SKM-1 treated with dmso at 0.1 percent for 144 hours (cell line): ENCODE data around the gene RUFY2.
A peak's percentile ranks its signal among the peaks of the same experiment; 100 is the strongest.
"Not testable (repeated sequence)": the region's sequence is repeated elsewhere in the genome, so short reads cannot be mapped to it uniquely, and the experiment has no call there.

Experiments used
- DNase-seq: peaks from one replicate; lab custom pipeline; 2025; ENCODE audit not compliant: unreplicated experiment; lab: John Stamatoyannopoulos, UW

RUFY2 gene

DNA sequence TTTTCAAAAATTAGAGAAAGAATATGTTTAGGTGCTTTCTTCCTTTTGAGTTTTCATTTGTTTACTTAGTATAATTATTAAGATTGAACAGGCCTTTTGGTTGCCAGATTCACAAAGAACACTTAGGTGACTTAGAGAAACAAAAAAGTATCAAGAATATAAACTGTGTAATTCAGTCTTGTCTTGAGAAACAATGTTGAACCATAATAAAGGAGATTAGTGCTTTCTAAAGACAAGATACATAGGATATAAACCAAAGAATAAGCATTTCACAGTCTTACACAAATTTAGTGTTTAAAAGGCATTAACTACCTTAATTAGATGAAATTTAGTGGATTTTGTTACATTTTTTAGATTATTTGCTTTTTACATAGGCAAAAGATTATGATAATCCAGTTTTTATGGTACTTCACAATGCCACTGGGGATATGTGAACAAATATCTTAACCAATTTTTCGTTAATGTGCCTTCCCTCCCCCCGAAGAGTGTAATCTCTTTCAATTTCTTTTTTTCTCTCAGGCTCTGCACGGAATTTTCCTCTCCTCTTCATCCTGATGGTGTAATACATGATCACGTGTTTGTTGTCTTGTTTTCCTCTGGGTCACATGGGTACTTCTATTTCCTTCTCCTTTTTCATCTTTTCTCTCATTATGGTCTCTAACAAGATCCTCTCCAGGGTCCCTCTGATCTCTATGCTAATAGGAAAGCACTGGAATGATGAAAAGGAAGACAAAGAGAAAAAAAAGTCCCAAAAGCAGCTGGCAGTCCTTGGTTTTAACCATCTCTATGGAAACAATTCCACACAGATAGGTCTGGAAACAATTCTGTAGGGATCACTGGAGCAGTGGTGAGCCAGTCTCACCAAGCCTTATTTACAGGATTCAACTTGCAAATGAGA is 78.9 kb downstream of the RUFY2 start:
- peak; percentile 91 for DNase-seq

GRCh38 chr10:68324396-68324795 is 82.7 kb downstream of the RUFY2 start:
- DNase-seq = not testable (repeated sequence)

DNA sequence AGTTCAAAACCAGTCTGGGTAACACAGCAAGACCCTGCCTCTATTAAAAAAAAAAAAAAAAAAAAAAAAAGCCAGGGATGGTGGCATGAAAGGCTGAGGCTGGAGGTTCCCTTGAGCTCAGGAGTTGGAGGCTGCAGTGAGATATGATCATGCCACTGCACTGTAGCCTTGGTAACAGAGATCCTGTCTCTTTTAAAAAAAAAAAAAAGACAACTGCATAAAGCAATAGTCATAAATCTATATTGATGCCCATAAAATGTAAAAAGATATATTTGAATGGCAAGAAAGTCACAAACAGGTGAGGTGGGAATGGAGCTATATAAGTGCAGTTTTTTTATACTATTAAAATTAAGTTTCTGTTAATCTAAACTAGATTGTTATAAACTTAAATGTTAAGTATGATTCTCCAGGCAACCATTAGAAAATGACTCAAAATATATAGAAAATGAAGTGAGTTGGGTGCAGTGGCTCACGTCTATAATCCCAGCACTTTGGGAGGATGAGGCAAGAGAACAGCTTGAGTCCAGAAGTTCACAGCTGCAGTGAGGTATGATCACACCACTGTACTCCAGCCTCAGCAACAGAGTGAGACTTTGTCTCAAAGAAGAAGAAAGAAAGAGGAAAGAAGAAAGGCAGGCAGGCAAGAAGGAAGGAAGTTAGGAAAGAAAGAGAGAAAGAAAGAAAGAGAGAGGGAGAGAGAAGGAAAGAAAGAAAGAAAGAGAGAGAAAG is 88.6 kb downstream of the RUFY2 start:
- no peak for DNase-seq

DNA sequence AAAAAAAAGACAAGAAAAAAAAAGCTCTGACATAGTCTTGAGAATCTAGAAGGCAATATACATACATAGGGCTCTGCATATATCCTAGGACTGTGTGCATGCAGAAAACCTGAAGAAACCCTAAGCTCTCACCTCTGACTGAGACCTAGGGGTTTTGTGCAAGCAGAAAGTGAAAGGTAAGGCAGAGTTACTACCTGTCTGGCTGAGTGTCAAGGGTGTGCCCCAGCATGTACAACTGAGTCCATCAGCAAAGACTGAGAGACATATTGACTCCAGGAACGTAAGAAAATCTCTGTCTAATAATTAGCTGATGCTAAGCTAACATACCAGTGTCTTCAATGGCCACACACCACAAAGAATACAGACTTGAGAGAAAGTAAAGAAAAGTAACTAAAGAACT is 91.5 kb downstream of the RUFY2 start:
- DNase-seq = no peak

DNA sequence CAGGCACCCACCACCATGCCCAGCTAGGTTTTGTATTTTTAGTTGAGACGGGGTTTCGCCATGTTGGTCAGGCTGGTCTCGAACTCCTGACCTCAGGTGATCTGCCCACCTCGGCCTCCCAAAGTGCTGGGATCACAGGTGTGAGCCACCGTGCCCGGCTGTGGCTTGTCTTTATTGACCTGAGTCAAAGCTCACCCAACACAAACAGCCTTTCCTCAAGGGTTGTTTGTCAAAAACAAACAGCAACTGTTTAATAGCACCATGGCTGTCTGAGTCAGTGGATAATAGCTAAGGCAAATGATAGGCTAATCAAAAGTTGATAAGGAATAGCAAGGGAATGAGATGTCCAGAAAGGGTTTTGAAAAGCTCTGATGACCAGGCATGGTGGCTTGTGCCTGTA is 92.1 kb downstream of the RUFY2 start:
- not testable (repeated sequence) for DNase-seq

GRCh38 chr10:68310531-68310930 is 96.5 kb downstream of the RUFY2 start:
- DNase-seq = no peak

DNA sequence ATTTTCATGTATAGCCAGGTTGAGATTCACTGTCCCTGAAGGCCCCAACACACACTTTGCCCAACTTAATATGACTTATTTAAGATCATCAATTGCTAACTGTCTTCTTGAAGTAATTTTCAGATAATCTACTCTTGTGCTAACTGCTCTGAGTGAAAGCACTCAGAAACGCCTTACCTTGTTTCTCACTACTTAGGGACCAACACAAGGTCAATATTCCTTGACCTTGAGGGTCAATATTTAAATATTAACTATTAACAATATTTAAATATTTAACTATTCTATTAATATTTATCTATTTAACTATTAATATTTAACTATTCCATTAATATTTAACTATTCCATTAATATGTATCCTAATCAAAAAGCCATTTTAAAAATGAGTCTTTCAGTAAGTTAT is 101.2 kb downstream of the RUFY2 start:
- DNase-seq = no peak

DNA sequence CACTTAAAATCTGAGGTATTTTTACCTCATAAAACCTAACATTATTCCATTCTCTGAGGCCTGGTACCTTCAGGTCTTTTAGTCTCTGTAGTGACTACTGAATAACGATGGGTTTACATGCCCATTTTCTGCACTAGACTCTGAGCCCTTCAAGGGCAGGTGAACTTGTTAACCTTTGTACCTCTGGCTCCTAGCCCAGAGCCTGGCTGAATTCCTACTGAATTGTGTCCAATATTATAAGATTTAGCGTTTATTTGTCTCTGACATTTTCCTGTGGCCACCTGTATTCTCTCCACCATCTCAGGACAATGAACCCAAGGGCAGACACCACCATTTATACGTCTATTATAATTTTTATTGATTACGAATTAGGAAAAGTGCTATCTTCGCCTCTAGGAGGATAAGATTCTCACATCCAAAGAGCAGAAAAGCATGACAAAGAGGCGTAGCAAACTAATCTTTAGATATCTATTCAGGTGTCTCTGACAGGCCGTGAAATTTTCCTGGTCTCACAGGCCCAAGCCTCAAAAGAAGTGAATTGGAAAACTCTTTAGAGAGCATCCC is 103.1 kb downstream of the RUFY2 start:
- DNase-seq = no peak

GRCh38 chr10:68302871-68303270 is 104.2 kb downstream of the RUFY2 start:
- no peak for DNase-seq

GRCh38 chr10:68302503-68302823 is 104.6 kb downstream of the RUFY2 start:
- no peak for DNase-seq

DNA sequence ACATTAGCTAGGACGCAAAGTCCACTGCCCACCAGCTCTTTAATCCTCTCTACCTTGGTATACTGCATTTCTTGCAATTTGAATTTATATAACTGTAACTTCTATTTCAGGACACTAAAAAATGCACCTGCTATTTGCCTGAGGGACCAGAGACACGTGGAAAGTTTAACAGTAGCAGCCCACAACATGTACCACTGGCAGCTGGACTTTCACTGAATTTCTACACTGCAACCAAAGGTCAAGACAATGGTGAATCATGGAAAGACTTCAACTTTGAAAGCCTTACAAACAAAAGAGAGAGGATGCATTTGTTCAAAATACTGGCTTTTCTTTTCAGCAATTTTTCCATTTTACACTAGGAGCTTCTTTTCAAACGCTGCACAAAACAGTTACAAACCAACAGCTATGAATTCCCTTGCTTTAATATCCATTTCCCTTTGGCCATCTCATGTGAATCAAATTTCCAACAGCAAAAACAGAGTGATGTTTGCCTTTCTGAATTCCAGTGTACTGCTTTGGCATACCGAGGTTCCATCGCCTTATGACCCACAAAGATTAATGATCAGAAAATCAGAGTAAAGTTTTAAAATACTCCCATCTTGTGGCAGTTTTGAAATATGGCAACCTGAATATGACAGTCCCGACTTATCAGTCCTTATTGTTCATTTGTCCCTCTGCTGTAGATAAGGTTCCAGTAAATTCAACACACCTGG is 105.1 kb downstream of the RUFY2 start:
- DNase-seq = peak; percentile 42

DNA sequence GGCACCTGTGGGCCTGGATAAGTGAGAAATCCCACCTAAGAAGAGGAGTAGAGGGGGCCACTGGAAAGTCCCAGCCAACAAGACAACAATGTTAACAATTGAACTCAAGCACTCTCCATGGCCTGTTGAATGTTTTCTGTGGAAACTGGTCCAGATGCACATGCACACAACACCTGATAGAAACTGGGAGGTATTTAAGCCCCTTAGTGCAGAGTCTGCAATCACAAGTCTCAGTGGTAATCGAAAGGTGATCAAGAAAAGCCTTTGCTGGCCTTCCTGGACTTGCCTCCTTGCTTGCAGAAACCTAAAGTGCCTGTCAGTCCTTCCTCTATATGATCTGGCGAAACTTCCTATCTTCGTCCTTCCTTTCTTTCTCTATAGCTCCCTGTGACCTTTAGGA is 105.8 kb downstream of the RUFY2 start:
- no peak for DNase-seq

GRCh38 chr10:68296843-68297663 is 110.0 kb downstream of the RUFY2 start:
- no peak for DNase-seq
